ENCODE measurements around the gene SDK1. TPM values are rescaled to one million over a fixed set of nuclear protein-coding genes. Genes with fewer than 3 reads are reported as not detected.

SDK1 gene
- total and polyA plus RNA-seq, 2 experiments from 2014 or later = 4.1 to 16.5 TPM

- no peaks in the 10 kb centered on the region for H3K27me3 ChIP-seq
- H3K9me3 ChIP-seq (ENCODE audit: low read depth) = no peaks in the 10 kb centered on the region
- H3K36me3 ChIP-seq = no peaks in the 10 kb centered on the region
- DNase-seq (ENCODE audit: low read depth in 1 of 2, low spot score in 1 of 2) = no peak
- no peak overlapping the region for H3K4me3 ChIP-seq
- peaks cover 10% of the 10 kb centered on the region for H3K4me1 ChIP-seq (ENCODE audit: low read depth)
- H3K27ac ChIP-seq = no peak overlapping the region
- TF ChIP-seq CTCF (IDR thresholded peaks at IDR 0.05; ENCODE audit: low read depth, low read length) = no peak
Measured at GRCh38 chr7:3899559-3899991, 598.5 kb downstream of the SDK1 start.

- no peak overlapping the region for H3K27ac ChIP-seq
- no peak overlapping the region for H3K4me3 ChIP-seq
- H3K27me3 ChIP-seq = no peaks in the 10 kb centered on the region
- H3K9me3 ChIP-seq (ENCODE audit: low read depth) = no peaks in the 10 kb centered on the region
- no peaks in the 10 kb centered on the region for H3K4me1 ChIP-seq (ENCODE audit: low read depth)
- H3K36me3 ChIP-seq = no peaks in the 10 kb centered on the region
- no peak for TF ChIP-seq CTCF (IDR thresholded peaks at IDR 0.05; ENCODE audit: low read depth, low read length)
- no peak for DNase-seq (ENCODE audit: low read depth in 1 of 2, low spot score in 1 of 2)
Measured at GRCh38 chr7:3908153-3908552, 607.1 kb downstream of the SDK1 start.

- no peak for DNase-seq (ENCODE audit: low read depth in 1 of 2, low spot score in 1 of 2)
- Histone ChIP-seq H3K36me3 (no peaks in the 10 kb centered on the region), H3K4me3 (no peak overlapping the region), H3K27me3 (no peaks in the 10 kb centered on the region), H3K9me3 (ENCODE audit: low read depth) (no peaks in the 10 kb centered on the region), H3K4me1 (ENCODE audit: low read depth) (no peaks in the 10 kb centered on the region), H3K27ac (no peak overlapping the region)
- no peak for TF ChIP-seq CTCF (IDR thresholded peaks at IDR 0.05; ENCODE audit: low read depth, low read length)
Measured at GRCh38 chr7:3909128-3909527, 608.1 kb downstream of the SDK1 start.

- no peaks in the 10 kb centered on the region for H3K36me3 ChIP-seq
- no peak overlapping the region for H3K4me3 ChIP-seq
- H3K9me3 ChIP-seq (ENCODE audit: low read depth) = no peaks in the 10 kb centered on the region
- no peak for TF ChIP-seq CTCF (IDR thresholded peaks at IDR 0.05; ENCODE audit: low read depth, low read length)
- H3K27me3 ChIP-seq = no peaks in the 10 kb centered on the region
- no peaks in the 10 kb centered on the region for H3K4me1 ChIP-seq (ENCODE audit: low read depth)
- no peak overlapping the region for H3K27ac ChIP-seq
- no peak for DNase-seq (ENCODE audit: low read depth in 1 of 2, low spot score in 1 of 2)
Measured at GRCh38 chr7:3910054-3910453, 609.0 kb downstream of the SDK1 start.

DNA sequence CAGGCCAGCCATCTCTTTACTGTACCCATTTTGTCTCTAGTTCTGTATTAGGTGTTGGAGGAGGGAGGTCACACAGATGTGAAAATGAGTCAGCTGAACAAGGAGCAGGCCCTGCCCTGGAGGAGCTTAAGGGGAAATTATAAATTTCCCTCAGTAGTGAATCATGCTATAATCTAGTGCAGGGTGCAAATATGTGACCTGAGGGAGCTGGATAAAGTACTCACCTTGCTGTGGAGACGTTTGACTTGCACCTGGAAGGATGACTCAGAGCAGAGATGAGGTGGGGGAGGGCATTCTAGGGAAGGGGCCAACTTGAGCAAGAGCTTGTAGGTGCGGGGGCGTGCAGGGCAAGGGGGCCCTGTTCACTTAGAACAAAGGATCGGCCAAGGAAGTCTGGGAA lies 610.6 kb downstream of the SDK1 start:
- no peaks in the 10 kb centered on the region for H3K9me3 ChIP-seq (ENCODE audit: low read depth)
- H3K27me3 ChIP-seq = no peaks in the 10 kb centered on the region
- no peak for DNase-seq (ENCODE audit: low read depth in 1 of 2, low spot score in 1 of 2)
- H3K4me1 ChIP-seq (ENCODE audit: low read depth) = no peaks in the 10 kb centered on the region
- H3K36me3 ChIP-seq = no peaks in the 10 kb centered on the region
- no peak overlapping the region for H3K27ac ChIP-seq
- no peak overlapping the region for H3K4me3 ChIP-seq
- no peak for TF ChIP-seq CTCF (IDR thresholded peaks at IDR 0.05; ENCODE audit: low read depth, low read length)

DNA sequence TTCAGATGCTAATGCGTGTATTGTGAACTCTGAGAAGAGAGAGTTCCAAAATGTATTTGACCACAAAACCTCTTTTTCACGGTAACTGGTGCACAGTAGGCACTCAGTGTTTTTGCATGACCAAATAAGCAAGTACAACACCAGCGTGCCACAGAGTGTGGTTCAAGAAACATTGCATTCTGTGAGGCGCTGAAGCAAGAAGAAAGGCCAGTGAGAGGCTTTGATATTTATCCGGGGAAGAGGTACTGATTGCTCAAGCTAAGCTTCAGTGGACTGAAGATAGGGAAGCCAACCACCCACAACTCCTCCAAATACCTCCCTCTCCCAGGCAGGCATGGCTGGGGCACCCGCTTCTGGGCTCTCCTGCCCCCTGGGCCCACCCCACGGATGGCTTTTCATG lies 611.2 kb downstream of the SDK1 start:
- no peak for DNase-seq (ENCODE audit: low read depth in 1 of 2, low spot score in 1 of 2)
- no peak overlapping the region for H3K27ac ChIP-seq
- no peaks in the 10 kb centered on the region for H3K4me1 ChIP-seq (ENCODE audit: low read depth)
- no peak overlapping the region for H3K4me3 ChIP-seq
- H3K27me3 ChIP-seq = no peaks in the 10 kb centered on the region
- no peaks in the 10 kb centered on the region for H3K36me3 ChIP-seq
- no peak for TF ChIP-seq CTCF (IDR thresholded peaks at IDR 0.05; ENCODE audit: low read depth, low read length)
- H3K9me3 ChIP-seq (ENCODE audit: low read depth) = no peaks in the 10 kb centered on the region
